LoVo (cell line): ENCODE measurements around the gene ADORA2A.
A peak's percentile ranks its signal among the peaks of the same experiment; 100 is the strongest.

ENCODE experiments used
- DNase-seq: peaks from one replicate; pipeline ENCODE4 v3.0.0-alpha.2; 2016; ENCODE audit warnings: low spot score

Gene ADORA2A

DNA sequence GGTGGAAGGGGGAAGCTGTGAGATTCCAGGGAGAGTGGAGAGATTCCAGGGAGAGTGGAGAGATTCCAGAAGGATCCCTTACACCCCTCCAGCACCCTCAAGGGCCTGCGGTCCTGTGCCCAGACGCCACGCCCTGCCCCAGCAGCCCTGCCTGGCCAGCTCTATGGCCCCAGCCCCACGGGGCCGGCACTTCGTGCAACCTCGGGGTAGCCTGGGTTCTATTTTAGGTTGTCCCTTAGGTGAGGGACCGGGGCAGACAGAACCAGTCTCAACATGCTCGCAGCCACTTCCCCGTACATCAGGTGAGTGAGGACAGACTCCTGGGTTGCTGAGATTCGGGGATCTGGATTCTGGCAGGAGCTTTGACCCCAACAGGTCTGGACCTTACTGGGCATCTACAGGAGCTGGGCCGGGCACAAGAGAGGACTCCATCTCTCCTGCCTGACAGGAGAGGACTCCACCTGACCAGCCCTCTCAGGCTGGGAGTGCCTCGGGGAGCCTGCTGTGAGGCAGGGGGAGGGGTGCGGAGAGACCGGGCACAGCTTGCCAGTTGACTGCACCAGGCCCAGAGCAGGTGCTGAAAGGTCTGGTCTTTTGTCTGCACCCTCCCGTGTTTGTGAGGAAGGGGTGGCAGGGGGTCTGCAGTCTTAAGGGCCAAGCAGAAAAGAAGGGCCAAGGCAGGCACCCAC is 8.5 kb upstream of the ADORA2A start:
- no peak for DNase-seq

DNA sequence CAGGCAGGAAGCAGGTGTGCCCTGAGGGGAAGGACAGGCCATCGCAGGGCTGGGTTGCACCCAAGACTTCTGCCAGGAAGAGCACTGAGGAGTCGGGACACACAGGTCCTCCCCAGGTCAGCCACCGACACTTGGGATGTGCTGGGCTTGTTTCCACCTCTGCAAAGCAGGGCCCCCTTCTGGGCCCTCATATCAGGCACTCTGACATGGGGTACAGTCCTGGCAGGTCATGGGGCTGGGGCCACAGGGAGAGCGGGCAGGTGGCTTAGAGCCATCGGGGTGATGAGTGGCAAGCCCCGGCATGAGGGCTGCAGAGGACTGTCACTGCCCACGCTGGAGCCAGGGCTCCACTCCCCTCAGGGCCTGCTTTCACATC is 7.9 kb upstream of the ADORA2A start:
- DNase-seq, result no peak

DNA sequence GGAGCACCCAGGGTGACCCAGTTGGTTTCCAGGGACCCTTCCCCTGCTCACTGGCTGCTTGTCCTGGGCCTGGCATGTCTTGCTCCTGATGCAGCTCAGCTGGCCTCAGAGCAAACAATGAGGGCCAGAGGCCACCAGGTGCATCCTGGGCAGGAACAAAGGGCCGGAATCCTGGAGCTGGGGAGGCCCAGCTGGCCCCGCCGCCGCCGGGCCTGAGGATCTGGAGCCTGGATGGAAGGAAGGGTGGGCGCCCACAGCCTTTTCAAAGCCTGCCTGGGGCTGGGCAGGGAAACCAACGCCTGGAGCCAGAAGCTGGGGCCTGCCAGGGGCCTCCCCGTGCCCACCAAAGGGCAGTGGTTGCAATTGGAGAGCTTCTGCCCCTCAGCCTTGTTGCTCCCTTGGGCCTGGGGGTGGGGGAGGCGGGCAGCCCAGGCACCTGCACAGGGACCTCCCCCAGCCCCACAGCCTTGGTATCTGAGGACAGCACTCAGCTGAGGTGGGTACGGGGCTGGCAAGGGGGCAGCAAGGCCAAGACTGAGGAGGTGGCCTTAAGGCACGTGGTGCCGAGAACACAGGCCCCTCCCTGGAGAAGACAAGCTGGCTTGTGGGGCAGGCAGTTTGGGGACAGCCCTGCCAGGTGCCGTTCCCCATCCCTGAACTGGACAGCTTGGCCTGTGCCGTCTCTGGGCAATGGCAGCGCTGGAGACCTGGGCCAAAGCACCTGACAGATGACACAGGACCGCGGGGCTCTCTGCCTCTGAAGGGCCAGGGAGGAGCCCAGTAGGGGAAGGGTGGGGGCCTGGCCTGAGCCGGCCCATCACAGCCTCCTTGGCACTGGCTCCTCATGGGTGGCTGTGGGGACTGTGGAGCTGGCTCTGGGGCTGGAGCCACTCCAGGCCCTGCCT is 7.1 kb upstream of the ADORA2A start:
- DNase-seq, result no peak

DNA sequence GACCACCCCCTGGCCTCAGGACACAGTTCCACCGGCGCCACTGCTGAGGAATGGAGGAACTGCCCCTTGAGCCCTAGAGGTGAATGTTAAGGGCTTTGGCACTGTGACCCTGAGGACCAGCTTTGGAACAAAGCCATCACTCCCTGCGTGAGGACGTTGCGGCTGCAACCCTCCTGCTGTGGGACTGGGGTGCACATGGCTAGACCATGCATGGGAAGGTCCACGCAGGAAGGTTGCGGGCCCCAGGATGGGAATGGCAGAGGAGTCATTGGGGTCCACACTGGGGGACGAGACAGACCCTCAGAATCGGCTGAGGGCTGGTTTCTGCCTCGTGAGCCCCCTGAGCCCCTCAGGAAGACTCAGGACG is 6.4 kb upstream of the ADORA2A start:
- DNase-seq, result no peak

DNA sequence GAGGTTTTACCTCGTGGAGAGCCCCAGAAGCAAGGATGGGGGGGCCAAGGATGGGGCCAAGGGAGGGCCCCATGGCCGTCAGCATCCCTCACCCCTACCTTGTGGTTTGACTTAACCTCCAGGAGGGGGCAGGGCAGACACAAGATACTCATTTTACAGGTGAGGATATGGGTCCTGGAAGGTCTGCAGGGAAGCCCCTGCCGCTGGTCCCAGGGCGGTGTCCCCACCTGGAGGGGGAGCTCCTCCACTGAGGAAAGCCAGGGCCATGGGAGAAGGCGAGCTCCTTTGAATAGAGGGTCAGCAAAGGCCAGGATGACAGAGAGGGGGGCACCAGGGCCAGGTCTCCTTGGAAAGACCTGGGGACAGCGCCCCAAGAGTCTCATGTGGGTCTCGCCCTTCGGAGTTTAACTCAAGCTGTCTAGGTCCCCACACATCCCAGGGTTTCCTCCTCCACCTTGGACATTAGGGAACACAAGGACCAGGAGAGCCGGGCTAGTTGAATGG is 5.9 kb upstream of the ADORA2A start:
- no peak for DNase-seq

DNA sequence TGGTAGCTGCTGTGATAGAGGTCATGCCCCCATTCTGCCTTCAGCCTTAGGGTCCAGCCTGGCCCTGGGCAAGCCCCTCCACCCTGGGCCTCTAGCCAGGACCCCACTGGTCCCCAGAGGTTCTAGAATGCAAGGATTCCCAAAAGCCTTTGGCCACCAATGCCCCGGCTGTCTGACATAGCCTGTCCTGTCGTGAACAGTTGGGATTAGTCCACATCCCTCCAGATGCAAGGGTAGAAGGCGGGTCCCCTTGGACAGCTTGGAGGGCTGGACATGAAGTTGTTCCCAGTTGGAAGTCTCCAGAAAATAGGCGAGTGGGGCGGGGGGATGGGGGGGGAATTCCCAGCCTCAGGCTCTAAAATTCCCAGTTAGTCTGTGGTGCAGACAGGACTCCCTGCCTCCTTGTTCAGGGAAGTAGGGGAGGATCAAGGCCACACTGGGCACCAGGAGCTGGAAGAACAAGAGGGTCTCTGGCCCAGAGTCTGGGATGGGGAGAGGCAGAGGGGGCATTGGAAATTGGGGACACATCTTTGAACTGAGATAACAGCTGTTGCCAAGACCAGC is 5.2 kb upstream of the ADORA2A start:
- DNase-seq, result no peak

DNA sequence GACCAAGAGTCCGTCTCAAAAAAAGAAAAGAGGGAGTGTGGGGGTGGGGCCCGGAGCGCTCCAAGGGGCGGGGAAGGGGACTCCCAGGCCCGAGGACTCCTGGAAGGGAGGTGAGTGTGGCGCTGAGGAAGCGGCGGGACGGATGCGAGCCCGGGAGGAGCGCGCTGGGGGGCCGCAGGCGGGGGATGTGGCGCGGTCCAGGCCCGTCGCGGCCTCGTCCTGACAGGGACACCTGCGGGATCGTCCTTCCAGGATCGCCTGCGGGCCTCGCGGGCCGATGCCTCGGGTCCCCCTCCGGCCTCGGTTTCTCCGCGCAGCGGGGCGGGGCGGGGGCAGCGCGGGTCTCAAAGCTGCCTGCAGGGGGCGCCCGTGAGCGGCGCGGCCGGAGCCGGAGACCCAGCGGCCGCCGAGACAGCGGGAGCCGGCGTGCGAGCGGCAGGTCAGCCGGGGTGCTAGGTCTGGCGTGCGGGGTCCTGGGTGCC is 3.8 kb upstream of the ADORA2A start:
- DNase-seq, result peak; percentile 48

DNA sequence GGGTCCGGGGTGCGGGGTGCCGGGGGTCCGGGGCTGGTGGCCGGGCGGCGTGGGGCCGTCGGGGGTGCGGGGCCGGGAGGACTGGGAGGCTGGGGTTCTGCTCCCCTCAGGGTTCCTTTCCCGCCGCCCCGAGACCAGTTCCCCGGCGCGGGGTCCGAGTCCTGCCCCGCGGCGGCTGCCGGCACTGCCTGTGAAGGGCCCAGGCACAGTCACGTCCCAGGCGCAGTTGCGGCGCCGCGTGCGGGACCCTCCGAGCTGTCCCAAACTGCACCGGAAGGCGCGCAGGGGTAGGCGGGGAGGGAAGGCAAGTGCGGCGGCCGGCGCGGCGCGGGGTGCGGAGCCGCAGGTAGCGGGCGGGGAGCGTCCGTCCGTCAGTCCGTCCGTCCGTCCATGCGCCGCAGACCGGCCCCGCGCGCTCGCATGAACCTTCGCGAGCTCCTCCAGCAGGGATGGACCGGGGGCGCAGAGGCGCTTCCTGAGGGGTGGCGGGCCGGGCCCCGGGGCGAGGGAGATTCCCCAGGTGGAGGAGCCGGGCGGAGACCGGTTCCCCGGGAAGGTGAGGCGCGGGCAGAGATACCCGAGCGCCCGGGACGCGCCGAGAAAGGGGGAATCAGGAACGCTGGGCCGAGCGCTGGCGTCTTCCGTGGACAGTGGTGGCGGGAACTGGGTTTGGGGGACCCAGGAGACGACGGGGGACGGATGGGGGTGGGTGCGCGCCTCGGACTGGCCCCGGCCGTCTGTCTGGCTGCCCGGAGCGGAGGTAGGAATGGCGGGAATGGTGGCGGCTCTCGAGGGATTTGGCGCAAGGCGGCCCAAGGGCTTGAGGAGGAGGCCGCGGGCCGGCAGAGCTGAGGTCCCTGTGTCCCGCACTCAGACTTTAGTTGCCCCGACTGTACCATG is 3.1 kb upstream of the ADORA2A start:
- no peak for DNase-seq

DNA sequence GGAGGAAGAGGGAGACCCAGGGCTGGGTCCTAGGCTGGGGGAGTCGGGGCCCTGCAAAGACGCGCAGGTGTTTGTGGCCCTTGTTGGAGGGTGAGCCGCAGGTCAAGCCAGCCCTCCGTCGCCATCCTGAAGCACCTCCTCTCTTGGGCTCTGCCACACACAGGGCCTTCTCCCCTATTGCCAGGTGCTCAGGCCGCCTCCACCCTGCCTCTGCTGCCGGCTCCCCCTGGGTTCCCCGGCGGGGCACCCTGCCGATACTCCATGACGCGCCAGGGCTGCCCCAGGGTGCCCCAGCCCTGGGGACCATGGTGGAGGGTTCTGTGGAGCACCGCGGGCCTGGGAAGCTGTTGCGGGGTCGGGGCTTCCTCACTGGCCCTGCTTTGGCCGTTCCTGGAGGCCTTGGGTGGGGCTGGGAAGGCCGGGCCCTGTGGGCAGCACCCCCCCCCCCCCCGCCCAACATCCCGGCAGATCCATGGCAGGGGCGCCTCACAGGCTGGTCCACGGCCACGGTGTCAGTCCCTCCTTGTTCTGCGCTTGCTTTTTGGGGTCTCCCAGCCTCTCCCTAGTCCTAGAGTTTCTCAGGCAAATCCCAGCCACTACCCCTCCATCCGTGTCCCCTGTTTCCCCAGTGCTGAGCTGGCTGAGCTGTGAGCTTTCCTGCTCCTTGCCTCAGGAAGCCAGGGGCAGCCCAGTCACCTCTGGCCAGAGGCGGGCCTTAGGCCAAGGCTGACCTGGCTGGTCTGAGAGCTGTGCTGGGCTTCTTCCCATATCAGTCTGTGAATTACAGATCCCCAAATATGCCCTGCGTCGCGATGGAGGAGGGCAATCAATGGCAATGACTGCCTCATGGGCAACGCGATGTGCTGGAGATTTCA is 2.3 kb upstream of the ADORA2A start:
- DNase-seq, result no peak

DNA sequence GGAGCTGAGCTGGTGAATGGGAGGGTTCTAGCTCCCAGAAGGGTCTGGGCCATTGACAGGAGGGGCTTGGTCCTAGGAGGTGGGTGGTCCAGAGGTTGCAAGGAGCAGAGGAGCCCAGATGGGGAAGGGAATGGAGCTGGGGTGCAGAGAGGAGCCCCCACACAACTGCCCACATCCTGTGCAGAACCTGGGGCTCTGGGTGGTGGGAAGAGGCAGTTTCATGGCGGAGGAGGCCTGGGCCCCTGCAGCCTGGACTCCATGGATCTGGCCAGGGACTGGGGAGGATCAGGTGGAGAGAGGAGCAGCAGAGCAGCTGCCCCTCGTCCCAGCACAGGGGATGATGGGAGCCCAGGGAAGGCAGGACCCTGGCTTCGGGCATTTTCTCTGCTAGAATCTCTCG is 963 bp upstream of the ADORA2A start:
- no peak for DNase-seq

DNA sequence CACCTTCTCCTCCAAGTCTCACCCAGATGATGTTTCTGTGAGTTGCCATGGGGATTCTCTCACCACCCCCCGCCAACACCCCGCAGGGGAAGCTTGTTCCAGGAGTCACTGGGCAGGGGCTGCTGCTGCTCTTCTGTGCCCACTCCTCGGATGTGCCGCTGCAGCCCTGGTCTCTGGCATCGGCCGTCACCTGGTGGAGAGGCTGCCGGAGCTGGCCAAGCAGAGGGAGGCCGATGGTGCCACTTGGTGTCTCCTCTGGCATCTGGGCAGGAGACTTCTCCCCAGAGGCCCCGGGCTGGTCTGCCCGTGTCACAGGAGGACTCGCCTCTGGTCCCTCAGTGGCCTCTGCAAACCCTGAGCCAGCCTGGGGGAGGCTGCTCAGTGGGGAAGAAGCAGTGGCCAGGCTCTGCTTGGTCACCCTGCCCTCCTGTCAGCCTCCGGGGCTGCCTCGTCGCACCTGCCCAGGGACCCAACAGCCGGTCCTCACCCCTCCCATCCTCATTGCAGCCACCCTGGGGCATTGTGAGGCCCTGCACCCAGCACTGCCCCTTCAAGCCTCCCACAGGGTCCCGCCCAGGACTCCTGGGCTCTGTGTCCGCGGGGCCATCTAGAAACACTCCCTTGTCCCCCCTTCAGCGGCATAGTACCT is 424 bp upstream of the ADORA2A start:
- DNase-seq, result no peak

DNA sequence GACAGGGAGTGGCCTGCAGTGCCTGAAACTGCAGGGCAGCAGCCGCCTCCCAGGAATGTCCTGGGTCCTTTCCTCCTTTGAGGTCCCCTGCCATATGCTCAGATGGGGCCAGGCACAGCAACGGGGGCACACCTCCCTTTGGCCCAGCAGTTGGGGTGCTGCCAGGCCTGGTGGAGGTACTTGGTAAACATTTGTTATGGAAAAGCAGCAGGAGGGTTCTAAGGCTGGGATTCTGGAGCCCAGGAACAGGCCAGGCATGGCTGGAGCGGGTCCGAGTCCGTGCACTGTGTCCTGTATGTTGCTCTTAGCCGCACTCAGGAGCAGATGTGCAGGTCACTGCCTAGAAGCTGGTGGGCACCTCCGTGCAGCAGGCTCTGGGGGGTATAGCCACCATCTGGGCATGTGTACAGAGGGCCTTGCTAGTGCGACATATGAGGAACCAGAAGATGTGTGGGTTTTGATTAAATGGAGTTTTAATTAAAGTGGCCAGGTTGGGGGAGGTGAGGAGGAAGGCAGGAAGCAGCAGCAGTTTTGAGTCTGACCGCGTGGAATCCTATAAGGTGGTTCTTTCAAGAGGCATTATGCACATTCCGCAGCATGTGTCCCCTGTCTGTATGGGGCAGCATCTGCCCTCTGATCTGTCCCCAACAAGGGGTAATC is 1.5 kb downstream of the ADORA2A start:
- DNase-seq, result no peak

DNA sequence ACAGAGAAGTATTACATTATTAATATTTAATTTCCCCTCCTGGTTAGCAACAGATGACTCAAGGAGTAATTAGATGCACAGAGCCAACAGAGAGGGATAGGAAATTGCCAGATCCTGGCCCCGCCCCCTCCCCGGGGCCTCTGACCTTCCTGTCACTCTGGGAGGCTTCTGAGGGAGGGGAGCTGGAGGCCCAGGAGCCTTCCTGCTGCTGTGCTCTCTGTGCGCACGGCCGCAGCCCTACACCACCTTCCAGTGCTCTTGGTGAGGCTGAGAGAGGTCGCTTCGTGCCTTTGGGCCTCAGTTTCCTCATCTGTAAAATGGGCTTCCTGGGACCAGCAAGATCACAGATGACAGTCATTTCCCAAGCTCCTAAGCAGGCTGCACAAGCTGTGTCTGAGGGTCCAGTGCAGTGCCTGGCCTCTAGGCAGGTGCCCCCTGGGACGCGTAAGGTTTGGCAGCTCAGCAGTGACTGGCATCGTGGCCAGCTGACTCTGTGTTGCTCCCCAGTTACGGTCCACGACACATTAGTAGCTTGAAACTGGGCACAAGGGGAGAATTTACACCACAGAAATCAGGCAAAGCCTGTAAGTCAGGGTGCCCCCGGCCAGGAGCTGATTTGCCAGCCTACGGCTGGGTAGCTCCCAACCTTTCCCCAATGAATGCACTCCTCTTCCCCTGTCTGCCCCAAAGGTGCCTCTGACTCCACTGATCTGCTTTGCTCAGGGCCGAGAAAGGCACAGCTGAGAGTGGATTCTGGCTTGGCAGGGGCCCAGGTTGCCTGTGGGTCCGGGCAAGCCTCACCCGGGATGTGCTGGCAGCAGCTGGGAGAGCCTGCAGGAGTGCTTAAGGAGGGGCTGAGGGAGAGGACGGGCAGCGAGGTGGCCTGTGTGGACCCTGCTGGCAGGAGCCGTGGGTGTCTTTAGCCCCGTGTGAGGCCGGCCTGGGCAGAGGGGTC is 2.3 kb downstream of the ADORA2A start:
- no peak for DNase-seq

DNA sequence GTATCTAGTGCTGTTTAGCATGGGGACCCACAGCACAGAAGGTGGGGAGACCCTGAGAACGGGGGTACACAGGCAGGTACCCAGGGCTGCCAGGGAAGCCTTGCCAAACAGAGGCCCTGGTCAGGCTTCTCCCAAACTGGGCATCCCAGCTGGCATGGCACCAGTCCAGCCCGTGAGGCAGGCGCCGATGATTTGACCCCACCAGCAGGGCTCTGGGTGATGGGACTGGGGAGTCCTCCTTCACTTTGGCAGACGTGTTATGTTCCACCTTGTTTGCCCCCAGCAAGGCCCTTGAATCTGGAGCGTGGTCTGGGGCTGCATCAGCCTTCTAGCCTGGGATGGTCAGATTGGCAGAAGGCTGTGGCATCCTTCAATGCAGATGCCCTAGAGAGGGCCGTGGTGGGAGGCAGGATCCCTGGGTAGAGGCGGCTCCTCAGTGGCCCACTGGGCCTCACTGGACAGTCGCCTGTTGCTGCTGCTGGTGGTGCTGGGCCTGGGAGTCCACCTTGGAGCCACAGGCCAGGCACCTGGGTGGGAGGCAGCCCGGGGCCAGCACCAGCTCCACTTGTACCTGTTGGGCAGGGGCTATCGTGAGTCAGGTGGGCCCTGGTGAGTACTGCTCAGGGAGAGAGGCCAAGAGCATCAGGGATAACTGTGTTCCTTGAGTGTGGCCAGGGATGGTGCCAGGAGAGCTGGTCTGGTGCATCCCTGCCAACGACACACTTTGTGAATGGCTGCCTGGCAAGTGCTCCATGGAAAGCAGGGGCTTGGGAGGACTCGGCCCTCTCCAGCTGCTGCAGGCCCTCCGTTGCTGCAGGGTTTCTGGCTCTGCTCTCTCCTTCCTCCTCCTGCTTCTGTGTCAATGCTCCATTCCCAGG is 3.3 kb downstream of the ADORA2A start:
- DNase-seq, result no peak

DNA sequence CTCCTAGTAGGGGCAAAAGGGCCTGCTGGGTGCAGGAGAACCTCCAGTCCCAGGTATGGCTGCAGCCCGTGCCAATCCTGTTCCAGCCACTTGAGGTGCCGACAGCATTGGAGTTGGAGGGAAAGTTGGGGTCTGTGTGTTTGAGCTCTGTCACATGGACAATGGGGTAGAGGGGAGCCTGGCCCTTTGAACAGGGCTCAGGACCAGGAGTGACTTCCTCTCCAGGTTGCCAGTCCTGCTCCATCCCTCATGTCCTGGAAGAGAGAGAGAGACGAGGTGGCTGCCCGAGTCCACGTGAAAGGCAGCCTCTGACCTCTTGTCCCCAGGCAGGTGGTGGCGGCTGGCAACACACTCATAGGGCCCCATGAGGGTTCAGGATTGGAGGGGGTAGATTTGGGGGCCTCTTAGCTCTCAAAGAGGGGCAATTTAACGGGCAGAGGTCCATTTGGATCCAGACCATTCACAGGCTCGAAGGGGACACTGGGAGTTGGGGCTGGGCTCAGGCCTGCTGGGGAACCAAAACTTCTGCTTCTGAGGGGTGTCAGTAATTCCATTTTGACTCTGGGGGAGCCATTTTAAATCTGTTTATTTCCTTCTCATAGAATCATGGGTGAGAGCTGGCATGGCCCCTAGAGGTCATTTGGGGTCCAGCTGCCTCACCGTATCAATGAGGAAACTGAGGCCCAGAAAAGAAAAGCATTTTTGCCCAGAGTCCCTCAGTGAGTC is 4.1 kb downstream of the ADORA2A start:
- DNase-seq, result no peak

DNA sequence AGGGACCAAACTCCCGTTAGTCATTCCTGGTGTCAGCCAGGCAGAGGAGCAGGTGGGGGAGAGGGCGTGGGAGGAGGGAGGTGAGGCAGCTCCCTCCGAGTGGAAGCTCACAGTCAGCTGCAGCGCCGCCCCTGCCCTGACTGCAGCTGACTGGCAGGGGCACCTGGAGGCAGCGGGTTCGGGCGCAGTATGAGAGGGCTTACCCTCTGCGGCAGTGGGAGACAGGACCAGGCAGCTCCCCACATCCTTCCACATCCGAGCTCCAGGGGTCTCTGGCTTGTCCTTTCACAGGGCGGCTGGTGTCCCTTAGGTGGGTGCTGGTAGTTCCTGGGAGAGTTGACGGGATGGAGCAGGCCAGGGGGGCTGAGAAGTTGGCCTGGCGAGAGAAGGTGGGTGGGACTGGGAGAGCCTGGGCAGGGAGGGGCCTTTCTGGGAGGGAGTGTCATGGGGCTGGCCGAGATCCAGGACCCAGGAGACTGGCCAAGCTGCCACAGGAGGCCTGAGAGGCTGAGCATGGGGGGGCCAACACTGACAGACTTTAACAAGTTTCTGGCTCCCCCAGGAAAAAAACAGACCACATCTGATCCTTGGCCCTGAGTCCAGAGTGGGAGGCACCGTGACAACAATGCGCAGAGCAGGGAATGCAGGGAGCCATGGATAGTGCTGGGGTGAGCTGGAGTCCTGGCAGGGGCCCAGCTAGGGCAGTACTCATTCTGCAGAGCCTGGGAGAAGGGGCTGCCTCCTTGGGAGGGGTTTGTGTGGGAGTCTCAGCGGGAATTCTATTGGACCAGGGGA is 4.9 kb downstream of the ADORA2A start:
- no peak for DNase-seq
